ENCODE measurements around the gene UBTD1.

Gene UBTD1

GRCh38 chr10:97607095-97607636 lies 108.4 kb downstream of the UBTD1 start:
- no peak overlapping the region for H3K27ac ChIP-seq
- TF ChIP-seq ZFX (IDR thresholded peaks at IDR 0.05; ENCODE audit: borderline replicate concordance): no peak
- TF ChIP-seq, protein P1, sequence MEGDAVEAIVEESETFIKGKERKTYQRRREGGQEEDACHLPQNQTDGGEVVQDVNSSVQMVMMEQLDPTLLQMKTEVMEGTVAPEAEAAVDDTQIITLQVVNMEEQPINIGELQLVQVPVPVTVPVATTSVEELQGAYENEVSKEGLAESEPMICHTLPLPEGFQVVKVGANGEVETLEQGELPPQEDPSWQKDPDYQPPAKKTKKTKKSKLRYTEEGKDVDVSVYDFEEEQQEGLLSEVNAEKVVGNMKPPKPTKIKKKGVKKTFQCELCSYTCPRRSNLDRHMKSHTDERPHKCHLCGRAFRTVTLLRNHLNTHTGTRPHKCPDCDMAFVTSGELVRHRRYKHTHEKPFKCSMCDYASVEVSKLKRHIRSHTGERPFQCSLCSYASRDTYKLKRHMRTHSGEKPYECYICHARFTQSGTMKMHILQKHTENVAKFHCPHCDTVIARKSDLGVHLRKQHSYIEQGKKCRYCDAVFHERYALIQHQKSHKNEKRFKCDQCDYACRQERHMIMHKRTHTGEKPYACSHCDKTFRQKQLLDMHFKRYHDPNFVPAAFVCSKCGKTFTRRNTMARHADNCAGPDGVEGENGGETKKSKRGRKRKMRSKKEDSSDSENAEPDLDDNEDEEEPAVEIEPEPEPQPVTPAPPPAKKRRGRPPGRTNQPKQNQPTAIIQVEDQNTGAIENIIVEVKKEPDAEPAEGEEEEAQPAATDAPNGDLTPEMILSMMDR (IDR thresholded peaks at IDR 0.05): no peak

DNA sequence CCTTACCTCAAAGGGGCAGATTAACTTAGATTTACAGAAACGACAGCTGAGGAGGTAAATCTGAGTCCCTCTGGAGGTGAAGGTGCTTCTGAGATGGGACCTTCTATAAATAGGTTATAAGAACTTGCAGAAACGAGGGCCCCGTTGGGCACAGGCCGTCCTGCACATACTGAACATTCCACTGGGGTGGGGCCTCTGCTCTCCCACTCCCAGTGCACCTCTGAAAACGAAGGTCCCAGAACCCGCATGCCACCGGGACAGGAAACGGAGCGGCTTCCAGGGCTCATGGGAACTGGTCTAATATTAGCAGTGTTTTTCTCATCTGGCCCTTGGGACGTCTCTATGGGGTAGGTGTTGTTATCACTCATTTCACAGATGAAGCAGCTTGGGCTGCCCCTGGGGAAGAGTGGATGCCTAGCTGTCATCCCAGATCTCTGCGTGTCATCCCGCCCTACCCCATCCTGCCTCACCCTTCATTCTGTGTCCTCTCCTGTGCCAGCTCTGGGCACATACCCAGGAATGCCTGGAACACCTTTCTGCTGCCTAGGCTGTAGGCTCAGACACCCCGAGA lies 110.4 kb downstream of the UBTD1 start:
- no peak for TF ChIP-seq ZFX (IDR thresholded peaks at IDR 0.05; ENCODE audit: borderline replicate concordance)
- TF ChIP-seq, protein P1 (IDR thresholded peaks at IDR 0.05): no peak
- no peak overlapping the region for H3K27ac ChIP-seq

DNA sequence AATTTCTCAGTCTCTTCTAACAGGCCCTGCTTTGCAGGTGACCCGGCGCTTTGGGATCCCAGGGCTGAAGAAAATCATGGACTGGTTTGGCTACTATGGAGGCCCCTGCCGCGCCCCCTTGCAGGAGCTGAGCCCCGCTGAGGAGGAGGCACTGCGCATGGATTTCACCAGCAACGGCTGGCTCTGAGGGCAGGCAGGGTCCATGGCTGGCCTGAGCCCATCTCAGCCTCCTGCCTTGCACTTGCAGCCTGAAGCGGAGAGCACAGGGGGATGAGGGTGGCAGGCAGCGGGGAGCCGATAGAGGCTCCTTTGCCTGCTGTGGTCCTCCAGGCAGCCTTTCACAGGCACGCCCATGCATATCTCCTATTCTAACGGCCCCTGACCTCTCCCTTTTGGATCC lies 112.7 kb downstream of the UBTD1 start:
- no peak overlapping the region for H3K27ac ChIP-seq
- TF ChIP-seq, protein P1 (IDR thresholded peaks at IDR 0.05): no peak
- no peak for TF ChIP-seq ZFX (IDR thresholded peaks at IDR 0.05; ENCODE audit: borderline replicate concordance)

DNA sequence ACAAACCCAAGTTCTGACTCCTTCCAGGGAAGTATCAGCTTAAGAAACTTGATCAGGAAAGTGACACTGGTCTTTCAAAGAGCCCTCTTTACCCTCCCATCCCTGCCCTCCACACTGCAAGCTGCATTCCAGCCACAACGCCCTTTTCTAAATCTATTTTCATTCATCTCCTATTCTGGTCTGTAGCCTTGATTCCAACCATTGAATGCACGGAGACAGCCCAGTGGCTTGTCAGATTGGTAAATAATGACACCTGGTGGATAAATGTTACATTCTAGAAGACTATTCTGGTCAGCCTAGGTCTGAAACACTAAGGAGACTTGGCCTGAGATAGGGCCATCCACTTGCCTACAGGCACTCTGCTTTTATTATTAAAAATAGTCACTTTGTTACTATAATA lies 113.7 kb downstream of the UBTD1 start:
- no peak for TF ChIP-seq ZFX (IDR thresholded peaks at IDR 0.05; ENCODE audit: borderline replicate concordance)
- TF ChIP-seq, protein P1 (IDR thresholded peaks at IDR 0.05): peak; percentile 39
- H3K27ac ChIP-seq: no peak overlapping the region

DNA sequence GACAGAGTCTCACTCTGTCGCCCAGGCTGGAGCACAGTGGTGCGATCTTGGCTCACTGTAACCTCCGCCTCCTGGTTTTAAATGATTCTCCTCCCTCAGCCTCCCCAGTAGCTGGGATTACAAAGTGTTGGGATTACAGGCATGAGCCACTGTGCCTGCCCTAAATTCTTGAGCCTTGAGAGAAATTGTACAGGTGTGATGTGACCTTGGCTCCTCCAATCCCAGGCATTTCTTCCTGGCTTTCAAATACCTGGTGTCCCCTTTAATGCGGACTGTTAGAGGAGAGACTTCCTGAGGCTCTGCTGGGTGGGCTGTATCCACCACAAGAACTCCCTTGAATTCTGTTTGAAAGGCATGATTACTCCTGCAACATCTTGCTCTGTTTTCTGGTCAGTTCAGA lies 119.6 kb downstream of the UBTD1 start:
- TF ChIP-seq, protein P1 (IDR thresholded peaks at IDR 0.05): no peak
- TF ChIP-seq ZFX (IDR thresholded peaks at IDR 0.05; ENCODE audit: borderline replicate concordance): no peak
- no peak overlapping the region for H3K27ac ChIP-seq

GRCh38 chr10:97618733-97619132 lies 120.0 kb downstream of the UBTD1 start:
- H3K27ac ChIP-seq: no peak overlapping the region
- no peak for TF ChIP-seq ZFX (IDR thresholded peaks at IDR 0.05; ENCODE audit: borderline replicate concordance)
- TF ChIP-seq, protein P1 (IDR thresholded peaks at IDR 0.05): no peak

All from 22Rv1 (cell line).